ENCODE data around the gene FARP2.
"Not testable (repeated sequence)": the region's sequence is repeated elsewhere in the genome, so short reads cannot be mapped to it uniquely, and the experiment has no call there.

DNA sequence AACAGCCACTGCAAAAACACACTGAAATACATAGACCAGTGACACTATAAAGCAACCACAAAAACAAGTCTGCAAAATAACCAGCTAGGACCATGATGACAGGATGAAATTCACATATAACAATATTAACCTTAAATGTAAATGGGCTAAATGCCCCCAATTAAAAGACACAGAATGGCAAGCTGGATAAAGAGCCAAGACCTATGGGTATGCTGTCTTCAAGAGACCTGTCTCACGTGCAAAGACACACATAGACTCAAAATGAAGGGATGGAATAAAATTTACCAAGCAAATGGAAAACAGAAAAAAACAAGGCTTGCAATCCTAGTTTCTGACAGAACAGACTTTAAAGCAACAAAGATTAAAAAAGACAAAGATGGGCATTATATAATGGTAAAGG is 67.4 kb downstream of the FARP2 start:
- not testable (repeated sequence) for TF ChIP-seq EP300, POLR2A (IDR thresholded peaks at IDR 0.05)
